Measurements from ENCODE around the gene SPTLC2. TPM values are rescaled to one million over a fixed set of nuclear protein-coding genes. Genes with fewer than 3 reads are reported as not detected.

Gene SPTLC2
- total RNA-seq, 4 donors from 2014 or later: 13.2 to 35.2 (median 20.5) TPM

DNA sequence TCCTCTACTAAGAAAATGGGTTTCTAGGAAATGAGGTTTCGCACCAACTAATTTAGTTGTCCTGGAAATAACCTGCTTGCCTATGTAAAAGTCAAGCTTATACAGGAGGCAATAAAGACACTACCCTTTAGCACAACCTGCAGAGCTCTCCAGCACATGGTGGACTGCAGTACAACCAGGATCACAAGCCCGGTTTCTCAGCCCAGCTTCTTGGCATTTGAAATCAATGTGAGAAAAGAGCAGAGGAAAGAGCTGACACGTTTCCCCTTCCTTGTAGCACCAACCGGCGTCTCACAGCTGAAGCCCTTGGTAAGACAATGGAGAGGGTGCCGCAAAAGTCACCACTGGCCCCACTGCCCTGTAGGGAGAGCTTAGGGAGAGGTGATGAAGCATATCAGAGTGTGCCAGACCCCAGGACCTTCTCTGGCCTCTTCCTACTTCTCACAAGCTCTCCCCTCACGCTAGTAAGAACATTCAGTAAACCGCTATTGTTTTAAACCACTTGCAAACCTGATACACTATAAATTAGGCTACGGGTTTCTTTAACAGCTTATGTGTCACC, 8.6 kb downstream of the SPTLC2 start:
- Histone ChIP-seq H3K4me1 (peaks cover 0 to 12% (median 0%) of the 10 kb centered on the region in 3 donors), H3K9me3 (no peaks in the 10 kb centered on the region), H3K27me3 (no peaks in the 10 kb centered on the region), H3K36me3 (no peaks in the 10 kb centered on the region), H3K27ac (no peak overlapping the region), H3K4me3 (no peak overlapping the region)
- TF ChIP-seq, protein P1, sequence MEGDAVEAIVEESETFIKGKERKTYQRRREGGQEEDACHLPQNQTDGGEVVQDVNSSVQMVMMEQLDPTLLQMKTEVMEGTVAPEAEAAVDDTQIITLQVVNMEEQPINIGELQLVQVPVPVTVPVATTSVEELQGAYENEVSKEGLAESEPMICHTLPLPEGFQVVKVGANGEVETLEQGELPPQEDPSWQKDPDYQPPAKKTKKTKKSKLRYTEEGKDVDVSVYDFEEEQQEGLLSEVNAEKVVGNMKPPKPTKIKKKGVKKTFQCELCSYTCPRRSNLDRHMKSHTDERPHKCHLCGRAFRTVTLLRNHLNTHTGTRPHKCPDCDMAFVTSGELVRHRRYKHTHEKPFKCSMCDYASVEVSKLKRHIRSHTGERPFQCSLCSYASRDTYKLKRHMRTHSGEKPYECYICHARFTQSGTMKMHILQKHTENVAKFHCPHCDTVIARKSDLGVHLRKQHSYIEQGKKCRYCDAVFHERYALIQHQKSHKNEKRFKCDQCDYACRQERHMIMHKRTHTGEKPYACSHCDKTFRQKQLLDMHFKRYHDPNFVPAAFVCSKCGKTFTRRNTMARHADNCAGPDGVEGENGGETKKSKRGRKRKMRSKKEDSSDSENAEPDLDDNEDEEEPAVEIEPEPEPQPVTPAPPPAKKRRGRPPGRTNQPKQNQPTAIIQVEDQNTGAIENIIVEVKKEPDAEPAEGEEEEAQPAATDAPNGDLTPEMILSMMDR (IDR thresholded peaks at IDR 0.05): no peak
- TF ChIP-seq EP300 (IDR thresholded peaks at IDR 0.05) (no peak), POLR2AphosphoS5 (IDR thresholded peaks at IDR 0.05) (no peak), POLR2A (IDR thresholded peaks at IDR 0.05) (no peak)
- 53 to 55% methylated on average over 3 to 6 of the region's 9 CpGs for WGBS, 2 donors (ENCODE audit: low coverage in 1 of 2)
- no peak for ATAC-seq

- H3K36me3 ChIP-seq: no peaks in the 10 kb centered on the region
- 41 to 76% methylated on average over 3 of the region's 3 CpGs for WGBS, 2 donors (ENCODE audit: low coverage in 1 of 2)
- H3K27me3 ChIP-seq: no peaks in the 10 kb centered on the region
- H3K27ac ChIP-seq: no peak overlapping the region
- H3K9me3 ChIP-seq: no peaks in the 10 kb centered on the region
- no peak overlapping the region for H3K4me3 ChIP-seq
- TF ChIP-seq, protein P1 (IDR thresholded peaks at IDR 0.05): no peak
- TF ChIP-seq POLR2AphosphoS5 (IDR thresholded peaks at IDR 0.05) (no peak), POLR2A (IDR thresholded peaks at IDR 0.05) (no peak), EP300 (IDR thresholded peaks at IDR 0.05) (no peak)
- no peak for ATAC-seq
- H3K4me1 ChIP-seq: peaks cover 0 to 12% (median 0%) of the 10 kb centered on the region in 3 donors
These were observed 11.0 kb downstream of the SPTLC2 start for GRCh38 chr14:77605392-77605972.

DNA sequence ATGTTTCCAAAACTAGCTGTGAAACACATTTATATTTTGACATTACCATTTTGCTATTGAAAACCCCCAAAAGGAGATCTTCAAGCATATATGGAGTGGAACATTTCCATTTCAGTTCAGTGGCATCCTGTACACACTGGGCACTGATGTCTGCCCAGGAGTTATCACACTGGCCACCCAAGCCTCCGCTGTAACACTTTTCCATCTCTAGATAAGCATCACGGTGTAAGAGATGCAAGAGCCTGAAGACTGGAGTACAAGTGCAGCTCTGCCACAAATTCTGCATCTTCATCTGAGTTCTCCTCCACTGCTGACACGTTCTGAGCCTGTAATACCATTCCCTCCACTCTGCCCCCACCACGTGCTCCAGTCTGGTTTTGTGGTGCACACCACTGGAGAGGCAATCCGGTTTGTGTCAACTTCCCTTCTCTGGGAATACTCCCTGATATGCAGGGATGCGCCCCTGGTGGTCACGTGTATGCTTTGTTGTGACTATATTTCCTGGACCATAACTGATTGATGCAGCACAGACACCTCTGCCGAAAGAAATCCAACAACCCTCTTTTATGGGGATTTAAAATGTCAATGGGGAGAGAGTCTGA, 12.7 kb downstream of the SPTLC2 start:
- Histone ChIP-seq H3K4me3 (no peak overlapping the region), H3K4me1 (peaks cover 3 to 20% (median 6%) of the 10 kb centered on the region in 3 donors), H3K27ac (no peak overlapping the region), H3K27me3 (no peaks in the 10 kb centered on the region), H3K9me3 (no peaks in the 10 kb centered on the region), H3K36me3 (no peaks in the 10 kb centered on the region)
- TF ChIP-seq, protein P1 (IDR thresholded peaks at IDR 0.05): no peak
- TF ChIP-seq POLR2A (IDR thresholded peaks at IDR 0.05): no peak
- TF ChIP-seq POLR2AphosphoS5 (IDR thresholded peaks at IDR 0.05): no peak
- TF ChIP-seq EP300 (IDR thresholded peaks at IDR 0.05): no peak
- no peak for ATAC-seq
- 15 to 45% methylated on average over 6 to 8 of the region's 8 CpGs for WGBS, 2 donors (ENCODE audit: low coverage in 1 of 2)

DNA sequence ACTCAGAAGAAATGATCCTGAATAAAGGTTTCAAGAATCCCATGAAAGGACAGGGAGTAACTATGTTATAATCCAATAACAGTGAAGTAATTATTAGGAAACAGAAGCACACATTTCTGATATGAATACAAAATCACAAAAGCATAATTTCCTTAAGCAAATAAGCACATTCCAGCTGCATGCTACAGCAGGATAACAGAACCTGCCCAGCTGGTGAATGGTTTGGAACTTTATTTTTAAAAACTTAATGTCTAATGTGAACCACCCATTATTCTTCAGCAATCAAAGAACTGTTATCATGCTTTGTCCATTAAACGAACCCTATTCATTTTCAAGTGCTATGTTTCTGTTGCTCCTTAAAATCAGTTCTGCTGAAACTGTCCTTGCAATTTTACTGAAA, 13.4 kb downstream of the SPTLC2 start:
- Histone ChIP-seq H3K27ac (no peak overlapping the region), H3K9me3 (no peaks in the 10 kb centered on the region), H3K36me3 (no peaks in the 10 kb centered on the region), H3K27me3 (no peaks in the 10 kb centered on the region), H3K4me1 (peaks cover 3 to 24% (median 6%) of the 10 kb centered on the region in 3 donors), H3K4me3 (no peak overlapping the region)
- no peak for ATAC-seq
- TF ChIP-seq EP300 (IDR thresholded peaks at IDR 0.05) (no peak), POLR2A (IDR thresholded peaks at IDR 0.05) (no peak), POLR2AphosphoS5 (IDR thresholded peaks at IDR 0.05) (no peak)
- TF ChIP-seq, protein P1 (IDR thresholded peaks at IDR 0.05): no peak
- WGBS, 2 donors (ENCODE audit: low coverage in 1 of 2): 56 to 64% methylated on average over 1 of the region's 1 CpG

Data from gastroesophageal sphincter (tissue), 4 donors.